ENCODE measurements around the gene C3AR1.
A peak's percentile ranks its signal among the peaks of the same experiment; 100 is the strongest.
"Not testable (repeated sequence)": the region's sequence is repeated elsewhere in the genome, so short reads cannot be mapped to it uniquely, and the experiment has no call there.

C3AR1 gene

DNA sequence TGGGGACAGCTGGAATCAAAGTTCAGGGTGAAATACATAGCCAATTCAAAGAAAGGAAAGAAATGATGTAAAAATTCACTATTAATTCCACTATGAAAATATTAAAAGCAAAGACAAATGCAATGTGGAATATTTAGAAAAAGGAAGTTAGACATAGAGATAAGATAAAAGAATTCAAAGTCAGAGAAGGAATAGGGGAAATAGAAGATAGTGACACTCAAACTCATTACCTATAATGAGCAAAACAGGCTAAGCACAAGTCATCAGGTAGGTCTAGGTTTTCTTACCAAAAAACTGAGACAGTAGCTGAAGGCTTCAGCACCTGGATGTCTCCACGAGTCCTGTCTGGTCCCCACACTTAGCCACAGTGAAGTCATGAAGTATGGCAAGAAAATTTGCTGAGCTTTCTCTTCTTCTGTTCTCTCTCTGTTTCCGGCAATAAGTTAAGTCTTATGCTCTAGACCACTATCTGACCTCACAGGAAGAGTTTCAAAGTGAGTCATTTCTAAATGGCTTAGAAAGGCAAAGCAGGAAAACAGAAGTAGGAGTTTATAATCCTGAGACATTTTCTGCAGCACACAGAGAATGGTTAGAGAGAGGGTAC, at the start of gene C3AR1:
TSS of gene C3AR1 (minus strand) at position 369 of the 604 bp plus-strand sequence. CDS start 6,174 bp downstream, outside the sequence.
- DNase-seq (ENCODE audit: low read depth in 3 of 3), result peak in 1 of 3 donors; percentile 6

DNA sequence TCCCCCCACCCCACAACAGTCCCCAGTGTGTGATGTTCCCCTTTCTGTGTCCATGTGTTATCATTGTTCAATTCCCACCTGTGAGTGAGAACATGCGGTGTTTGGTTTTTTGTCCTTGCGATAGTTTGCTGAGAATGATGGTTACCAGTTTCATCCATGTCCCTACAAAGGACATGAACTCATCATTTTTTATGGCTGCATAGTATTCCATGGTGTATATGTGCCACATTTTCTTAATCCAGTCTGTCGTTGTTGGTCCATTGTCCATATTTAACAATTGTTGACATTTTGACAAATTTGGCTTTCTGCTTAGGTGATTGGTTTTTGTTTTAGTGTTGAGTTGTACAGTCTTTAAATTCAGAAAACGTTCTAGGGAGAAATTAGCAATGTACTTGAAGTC, 47.0 kb upstream of the C3AR1 start:
- DNase-seq (ENCODE audit: low read depth in 3 of 3), result not testable (repeated sequence)

DNA sequence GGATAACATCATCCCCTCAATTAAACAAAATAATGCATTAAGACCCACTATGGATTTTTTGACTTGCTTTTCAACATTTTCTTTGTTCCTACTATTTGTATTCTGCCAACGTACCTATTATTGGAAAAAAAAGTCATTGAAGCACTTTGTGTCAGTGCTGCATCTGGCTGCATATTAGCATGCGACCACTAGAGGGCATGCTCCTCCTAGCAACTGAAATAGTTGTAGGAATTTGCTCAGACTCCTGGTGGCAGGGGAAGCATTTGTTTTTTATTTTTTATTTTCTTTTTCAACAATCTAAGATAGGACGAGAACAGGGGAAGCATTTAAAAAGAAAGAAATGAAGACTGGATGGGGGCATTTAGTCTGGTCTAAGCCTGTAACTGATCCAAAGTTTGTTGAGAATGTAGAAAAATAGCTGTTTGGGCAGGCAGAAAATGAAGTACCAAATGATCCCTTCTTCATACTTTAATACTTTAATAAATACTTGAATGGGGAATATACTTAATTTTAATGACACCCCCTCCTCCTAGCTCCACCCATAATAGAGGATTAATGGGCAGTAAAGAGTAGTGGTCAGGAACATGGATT, 42.7 kb upstream of the C3AR1 start:
- DNase-seq (ENCODE audit: low read depth in 3 of 3), result peak; percentile 63 to 75 (median 63)

DNA sequence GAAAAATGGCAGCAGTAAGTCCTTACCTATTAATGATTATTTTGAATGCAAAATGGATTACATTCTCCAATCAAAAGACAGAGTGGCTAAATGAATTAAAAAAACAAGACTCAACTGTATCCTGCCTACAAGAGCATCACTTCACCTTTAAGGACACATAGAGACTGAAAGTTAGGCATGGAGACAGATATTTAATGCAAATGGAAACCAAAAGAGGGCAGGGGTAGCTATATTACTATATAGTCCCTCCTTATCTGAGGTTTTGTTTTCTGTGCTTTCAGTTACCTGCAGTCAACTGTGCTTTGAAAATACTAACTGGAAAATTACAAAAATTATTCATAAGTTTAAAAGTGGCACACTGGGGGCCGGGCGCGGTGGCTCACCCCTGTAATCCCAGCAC, 33.1 kb upstream of the C3AR1 start:
- DNase-seq (ENCODE audit: low read depth in 3 of 3), result no peak

DNA sequence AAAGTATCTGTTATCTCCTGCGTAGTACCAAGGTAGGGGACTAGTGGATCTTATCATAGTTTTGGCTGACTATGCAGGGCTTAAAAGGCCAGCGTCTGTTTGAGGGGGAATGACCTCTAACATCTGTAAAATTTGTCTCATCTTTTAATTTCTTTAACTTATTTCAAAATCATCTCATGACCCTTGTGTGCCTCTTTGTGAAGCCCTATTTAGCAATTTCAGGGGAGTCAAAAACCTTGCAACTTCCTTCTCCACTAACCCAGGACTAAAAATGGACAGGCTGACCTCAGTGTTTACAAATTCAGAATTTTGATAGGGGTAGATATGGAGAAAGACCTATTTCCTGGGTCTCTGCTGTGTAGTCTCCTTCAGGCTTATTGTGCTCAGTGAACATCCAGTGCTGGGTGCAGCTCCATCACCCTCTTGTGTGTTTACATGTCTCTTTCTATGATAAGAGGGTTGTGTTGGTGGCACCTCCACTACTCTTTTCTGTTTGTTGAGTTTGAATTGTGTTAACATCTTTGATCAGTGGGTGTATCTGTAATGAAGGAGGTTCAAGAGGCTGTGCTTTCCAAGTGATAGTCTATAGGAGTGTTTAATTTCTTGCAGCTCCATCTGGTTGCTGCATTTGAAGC, 30.2 kb upstream of the C3AR1 start:
- no peak for DNase-seq (ENCODE audit: low read depth in 3 of 3)

DNA sequence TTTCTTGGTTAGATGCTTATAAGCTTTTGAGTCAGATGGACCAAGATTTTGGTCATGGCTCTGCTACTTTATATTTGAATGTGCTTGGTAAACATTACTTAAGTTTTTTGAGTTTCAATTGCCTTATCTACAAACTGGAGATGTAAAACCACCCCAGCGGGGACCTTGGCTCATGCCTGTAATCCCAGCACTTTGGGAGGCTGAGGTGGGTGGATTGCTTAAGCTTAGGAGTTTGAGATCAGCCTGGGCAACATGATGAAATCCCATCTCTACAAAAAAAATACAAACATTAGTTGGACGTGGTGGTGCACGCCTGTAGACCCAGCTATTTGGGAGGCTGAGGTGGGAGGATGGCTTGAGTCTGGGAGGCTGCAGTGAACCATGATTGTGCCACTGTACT, 27.1 kb upstream of the C3AR1 start:
- DNase-seq (ENCODE audit: low read depth in 3 of 3), result no peak

DNA sequence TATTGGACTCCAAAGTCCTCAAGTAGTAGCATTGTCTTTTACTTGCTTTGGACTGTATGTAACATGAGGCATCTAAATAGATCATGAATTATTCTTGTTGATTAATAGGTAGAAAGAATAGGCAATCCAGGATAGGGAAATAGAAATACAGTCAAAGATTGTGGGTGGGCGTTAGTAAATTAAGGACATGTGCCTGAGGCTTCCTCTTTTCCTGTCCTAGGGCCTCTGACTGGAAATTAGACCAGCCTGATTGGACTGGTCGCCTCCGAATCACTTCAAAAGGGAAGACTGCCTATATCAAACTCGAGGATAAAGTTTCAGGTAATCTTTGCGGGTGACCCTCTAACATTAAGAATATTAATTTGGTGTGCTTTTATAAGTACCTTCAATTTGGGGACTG, 23.6 kb upstream of the C3AR1 start:
- DNase-seq (ENCODE audit: low read depth in 3 of 3), result no peak

DNA sequence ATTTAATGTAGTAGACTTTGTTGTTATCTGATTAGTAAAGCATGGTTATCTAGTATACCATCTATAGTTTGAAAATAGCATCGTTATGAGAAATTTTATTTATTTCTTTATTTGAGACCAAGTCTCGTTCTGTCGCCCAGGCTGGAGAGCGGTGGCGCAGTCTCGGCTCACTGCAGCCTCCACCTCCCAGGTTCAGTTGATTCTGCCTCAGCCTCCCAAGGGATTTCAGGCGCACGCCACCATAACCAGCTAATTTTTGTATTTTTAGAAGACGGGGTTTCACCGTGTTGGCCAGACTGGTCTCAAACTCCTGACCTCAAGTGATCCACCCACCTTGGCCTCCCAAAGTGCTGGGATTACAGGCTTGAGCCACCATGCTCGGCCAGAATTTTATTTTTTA, 23.1 kb upstream of the C3AR1 start:
- not testable (repeated sequence) for DNase-seq (ENCODE audit: low read depth in 3 of 3)

DNA sequence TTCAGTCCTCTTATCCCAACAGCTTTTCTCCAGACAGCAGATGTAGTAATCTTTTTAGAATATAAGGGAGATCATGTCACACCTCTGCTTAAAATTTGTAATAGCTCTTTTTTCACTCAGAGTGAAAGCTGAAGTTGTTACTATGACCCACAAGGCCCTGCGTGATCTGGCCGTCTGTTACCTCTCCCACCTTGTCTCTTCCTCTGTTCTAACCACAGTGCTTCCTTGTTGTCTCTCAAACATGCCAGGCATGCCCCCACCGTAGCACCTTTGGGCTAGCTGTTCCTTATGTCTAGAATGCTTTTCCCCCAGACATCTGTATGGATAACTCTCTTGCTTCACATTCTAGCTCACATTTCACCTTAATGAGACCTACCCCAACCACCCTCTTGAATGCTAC, 22.4 kb upstream of the C3AR1 start:
- peak in 1 of 3 donors; percentile 14 for DNase-seq (ENCODE audit: low read depth in 3 of 3)

DNA sequence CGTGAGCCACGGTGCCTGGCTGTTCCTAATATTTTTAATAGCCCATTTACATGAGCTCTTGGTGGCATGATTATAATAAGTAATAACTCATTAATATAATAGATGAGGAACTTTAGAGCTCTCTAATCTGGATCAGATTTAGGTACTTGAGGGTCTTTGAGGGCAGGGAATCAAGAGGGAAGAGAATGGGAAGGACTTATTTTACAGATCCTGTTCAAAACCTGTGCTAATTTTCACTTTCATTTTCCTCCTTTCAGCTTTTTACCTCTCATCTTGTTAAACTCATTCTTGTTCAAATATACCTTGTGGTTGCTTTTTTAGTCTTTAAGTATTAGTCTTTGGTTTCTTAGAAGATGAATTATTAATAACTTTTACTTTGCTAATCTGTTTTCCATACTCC, 21.5 kb upstream of the C3AR1 start:
- no peak for DNase-seq (ENCODE audit: low read depth in 3 of 3)

DNA sequence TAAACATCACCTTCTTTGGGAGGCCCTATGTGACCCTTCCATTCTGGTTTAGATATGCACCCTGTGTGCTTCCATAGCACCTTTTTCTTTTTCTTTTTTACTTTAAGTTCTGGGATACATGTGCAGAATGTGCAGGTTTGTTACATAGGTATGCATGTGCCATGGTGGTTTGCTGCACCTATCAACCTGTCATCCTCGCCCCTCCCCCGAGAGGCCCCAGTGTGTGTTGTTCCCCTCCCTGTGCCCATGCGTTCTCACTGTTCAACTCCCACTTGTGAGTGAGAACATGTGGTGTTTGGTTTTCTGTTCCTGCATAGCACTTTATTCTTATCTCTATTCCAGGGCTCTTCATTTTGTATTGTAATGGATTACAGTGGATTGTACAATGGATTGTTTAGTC, 18.2 kb upstream of the C3AR1 start:
- DNase-seq (ENCODE audit: low read depth in 3 of 3), result peak in 2 of 3 donors; percentile 11 to 31

DNA sequence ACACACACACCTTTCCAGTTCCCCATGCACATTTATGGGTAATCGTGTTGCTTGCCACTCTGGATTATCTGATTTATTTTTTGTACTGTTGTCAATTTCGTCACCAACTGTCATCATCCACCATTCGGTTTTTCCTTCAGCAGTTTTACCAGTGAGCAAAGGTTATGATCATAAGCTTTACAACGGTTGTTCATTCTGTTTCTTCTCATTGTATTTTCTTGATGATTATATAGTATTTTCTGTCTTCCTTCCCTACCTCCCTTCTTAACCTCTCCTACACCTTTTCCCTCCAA, 16.6 kb upstream of the C3AR1 start:
- DNase-seq (ENCODE audit: low read depth in 3 of 3), result no peak

DNA sequence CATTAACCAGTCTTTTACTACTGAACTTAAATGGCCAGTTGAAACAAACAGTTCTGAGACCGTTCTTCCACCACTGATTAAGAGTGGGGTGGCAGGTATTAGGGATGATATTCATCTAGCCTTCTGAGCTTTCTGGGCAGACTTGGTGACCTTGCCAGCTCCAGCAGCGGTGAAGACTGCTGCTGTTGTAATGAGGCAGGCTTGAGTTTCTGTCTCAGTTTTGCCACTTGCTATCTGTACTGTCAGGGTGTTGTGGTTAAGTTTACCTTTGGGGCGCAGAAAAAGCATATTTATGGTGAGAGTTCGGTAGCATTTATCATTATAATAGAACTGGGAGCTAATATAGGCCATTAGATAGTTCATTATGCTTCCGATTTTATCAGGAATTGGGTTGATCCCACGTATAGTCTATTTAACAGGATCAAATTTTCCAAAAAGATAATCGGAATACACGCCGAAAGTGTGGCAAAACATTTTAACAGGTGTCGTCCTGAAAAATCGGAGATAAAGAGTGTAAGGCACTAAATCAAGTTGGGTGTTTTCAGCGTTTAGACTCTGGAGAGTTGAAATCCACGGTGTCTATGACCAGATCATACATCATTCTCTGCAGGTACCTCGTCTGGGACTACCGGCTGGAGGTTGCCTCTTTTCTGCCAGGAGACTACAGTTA, 15.2 kb upstream of the C3AR1 start:
- no peak for DNase-seq (ENCODE audit: low read depth in 3 of 3)

DNA sequence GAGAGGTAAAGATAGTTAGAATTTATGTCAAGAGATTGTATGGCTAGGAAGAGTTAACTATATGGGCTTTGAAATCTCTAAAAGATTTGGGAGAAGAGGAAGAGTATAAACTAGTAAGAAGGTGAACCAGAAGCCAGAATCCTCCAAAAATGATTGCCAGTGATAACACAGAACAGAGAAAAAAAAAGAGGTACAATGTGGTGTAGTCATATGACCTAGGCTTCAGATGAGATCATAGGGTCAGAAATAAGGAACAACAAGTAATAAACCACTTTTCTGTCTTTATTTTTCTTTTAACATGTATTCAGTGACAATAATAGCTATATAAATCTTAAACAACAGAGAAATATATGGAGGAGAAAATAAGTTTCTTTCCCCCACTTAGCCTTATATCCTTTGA, 14.0 kb upstream of the C3AR1 start:
- no peak for DNase-seq (ENCODE audit: low read depth in 3 of 3)

DNA sequence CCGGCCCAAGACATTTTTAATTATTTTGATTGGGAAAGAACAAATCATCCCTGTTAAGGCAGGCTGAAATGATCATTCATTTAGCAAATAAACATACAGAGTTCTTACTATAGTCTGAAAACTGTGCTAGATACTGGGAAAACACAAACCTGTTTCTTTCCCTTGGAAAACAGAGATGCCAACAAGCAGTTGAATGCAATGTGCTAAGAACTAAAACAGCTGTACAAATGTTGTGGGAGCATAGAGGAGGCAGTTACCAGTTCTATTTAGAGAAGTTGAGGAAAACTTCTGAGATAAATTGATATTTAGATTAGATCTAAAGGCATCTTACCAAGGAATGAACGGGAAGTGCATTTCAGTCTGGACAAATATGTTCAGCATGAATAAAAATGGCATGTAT, 12.8 kb upstream of the C3AR1 start:
- DNase-seq (ENCODE audit: low read depth in 3 of 3), result no peak

DNA sequence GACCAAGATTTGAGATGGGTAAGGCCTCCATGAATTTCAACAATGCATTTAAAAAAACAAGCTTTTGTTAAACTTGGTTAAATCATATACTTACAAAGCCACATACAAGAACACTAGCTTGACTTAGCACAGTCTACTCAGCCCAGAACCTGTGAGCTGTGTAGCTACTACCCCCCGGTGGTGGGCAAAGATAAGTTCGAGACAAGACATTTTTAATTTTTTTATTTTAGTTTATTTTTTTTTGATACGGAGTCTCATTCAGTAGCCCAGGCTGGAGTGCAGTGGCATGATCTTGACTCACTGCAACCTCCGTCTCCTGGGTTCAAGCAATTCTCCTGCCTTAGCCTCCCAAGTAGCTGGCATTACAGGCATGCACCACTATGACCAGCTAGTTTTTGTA, 12.2 kb upstream of the C3AR1 start:
- DNase-seq (ENCODE audit: low read depth in 3 of 3), result peak; percentile 18 to 46 (median 36)

DNA sequence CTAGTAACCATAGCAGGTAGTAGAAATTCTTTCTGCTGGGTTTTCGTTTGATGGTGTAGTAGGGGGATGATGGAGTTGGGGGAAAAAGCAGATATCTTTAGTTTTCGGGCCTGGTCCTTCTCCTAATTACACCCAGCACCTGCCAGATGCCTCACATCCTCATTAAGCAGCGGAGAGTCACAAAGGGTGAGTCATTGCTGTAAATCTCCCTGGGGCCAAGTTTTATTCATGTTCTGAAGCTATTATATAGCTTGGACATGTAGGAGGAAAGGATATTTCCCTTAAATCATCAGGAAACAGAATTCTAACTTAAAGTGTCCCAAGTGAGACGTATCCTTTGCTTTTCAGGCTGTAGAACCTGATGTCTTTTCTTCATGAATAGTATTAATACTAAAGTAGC, 11.0 kb upstream of the C3AR1 start:
- DNase-seq (ENCODE audit: low read depth in 3 of 3), result no peak

DNA sequence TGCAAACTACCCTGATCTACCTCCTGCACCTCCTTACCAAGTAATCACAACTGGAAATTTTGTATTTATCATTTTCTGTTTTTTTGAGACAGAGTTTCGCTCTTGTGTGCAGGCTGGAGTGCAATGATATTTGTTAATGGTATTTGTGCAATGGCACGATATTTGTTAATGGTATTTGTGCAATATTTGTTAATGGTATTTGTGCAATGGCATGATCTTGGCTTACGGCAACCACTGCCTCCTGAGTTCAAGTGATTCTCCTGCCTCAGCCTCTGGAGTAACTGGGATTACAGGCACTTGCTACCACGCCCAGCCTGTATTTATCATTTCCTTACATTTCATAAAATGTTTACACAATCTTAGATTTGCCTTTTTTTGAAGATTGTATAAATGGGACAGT, 10.2 kb upstream of the C3AR1 start:
- no peak for DNase-seq (ENCODE audit: low read depth in 3 of 3)

DNA sequence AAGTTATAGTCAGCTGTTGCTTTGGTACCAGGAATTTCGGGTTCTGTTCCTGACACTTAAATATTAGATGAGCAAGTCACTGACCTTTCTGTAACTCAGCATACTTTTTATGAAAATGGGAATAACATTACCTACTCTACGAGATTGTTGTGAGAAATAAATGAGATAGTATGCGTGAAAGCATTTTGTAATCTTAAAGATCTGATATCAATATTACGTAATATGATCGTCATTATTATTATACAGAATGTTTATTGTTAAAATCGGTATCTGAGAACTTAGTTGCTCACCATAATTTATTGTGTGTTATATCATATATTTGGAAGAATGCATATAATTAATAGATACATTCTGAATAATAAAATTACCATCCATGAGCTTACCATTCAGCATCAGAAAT, 9.8 kb upstream of the C3AR1 start:
- DNase-seq (ENCODE audit: low read depth in 3 of 3), result no peak

DNA sequence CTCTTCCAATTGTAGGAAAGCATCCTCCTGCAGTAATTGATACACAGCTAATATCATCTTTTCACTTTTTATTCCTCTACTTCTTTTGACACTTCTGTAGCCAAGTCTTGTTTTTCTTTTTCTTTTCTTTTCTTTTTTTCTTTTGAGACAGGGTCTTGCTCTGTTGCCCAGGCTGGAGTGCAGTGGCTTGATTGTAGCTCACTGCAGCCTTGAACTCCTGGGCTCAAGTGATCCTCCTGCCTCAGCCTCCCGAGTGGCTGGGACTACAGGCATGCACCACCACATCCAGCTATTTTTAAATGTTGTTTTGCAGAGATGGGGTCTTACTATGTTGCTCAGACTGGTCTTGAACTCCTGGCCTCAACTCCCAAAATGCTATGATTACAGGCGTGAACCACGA, 5.7 kb upstream of the C3AR1 start:
- DNase-seq (ENCODE audit: low read depth in 3 of 3), result not testable (repeated sequence)

DNA sequence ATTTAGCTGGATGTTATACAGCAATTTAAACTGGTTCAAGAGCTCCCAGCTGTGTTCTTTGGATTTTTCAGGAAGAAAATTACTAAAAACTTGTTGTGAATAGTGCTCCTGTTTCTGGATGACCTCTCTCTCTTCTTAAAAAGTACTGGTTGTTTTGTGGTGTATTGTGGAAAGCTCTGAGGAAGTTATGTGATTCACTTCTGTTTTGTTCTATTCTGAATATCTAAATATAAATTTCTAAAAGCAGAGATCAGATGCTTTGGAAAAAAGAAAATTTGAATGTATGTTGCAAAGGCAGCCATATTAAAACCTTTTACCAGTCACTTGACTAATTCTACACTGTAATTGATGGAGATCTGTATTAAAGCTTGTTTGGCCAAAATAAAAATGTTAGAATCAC, 3.4 kb upstream of the C3AR1 start:
- DNase-seq (ENCODE audit: low read depth in 3 of 3), result no peak

DNA sequence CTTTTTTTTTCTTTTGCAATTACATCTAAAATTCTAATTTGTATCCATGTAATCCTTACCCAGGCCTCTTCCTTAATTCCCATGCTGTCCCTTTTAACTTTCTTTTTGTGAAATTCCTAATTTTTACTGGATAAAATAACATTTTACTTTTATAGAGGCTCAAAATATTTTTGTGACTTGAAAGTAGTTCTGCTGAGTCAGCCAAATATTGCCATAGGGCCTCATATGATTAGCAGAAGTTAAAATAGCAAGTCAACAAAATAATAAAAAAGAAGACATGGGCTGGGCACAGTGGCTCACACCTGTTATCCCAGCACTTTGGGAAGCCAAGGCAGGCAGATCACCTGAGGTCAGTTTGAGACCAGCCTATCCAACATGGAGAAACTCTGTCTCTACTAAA, 2.0 kb downstream of the C3AR1 start:
- DNase-seq (ENCODE audit: low read depth in 3 of 3), result no peak

DNA sequence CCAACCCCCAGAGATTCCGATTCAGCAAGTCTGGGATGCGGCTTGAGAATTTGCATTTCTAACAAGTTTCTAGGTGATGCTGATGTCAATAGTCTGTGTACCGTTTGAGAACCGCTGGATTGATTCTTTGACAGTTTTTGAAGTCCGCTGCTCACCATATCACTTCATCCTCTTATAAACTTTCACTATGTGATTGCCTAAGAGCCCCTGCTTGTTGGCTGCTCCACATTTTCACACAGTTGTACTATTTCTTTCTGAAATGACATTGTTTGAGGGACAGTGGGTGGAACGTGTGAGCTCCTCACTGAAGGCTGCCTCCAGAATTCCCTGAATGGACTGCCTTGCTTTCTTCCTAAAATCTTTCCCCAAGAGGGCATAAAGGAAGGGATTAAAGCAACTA, 7.7 kb downstream of the C3AR1 start:
- no peak for DNase-seq (ENCODE audit: low read depth in 3 of 3)

Measured in stimulated activated CD4-positive, alpha-beta T cell treated with anti-CD3 and anti-CD28 coated beads, TNF-alpha, amount 100 ng/mL, for 48 hours (primary cell).